SK-N-SH (cell line): ENCODE measurements around the gene BMPR1A.

Experiments
- FOXM1 ChIP-seq: IDR thresholded peaks from 2 replicates; pipeline ENCODE4 v1.4.0; 2012; ENCODE audit warnings: low read depth, mild to moderate bottlenecking
- GABPA ChIP-seq: IDR thresholded peaks from 2 replicates; pipeline ENCODE4 v1.4.0; 2012; ENCODE audit warnings: low read depth, mild to moderate bottlenecking
- NFIC ChIP-seq: IDR thresholded peaks from 2 replicates; pipeline ENCODE4 v1.4.0; 2012; ENCODE audit warnings: borderline replicate concordance
- POLR2AphosphoS5 ChIP-seq: IDR thresholded peaks from 2 replicates; pipeline ENCODE4 v1.6.1; 2012; ENCODE audit warnings: low read depth, low read length
- RCOR1 ChIP-seq: fragments of 150-350 bp; IDR thresholded peaks from 2 replicates; pipeline ENCODE4 v1.6.1; 2017; ENCODE audit warnings: antibody characterized with exemption, low read length
- RXRA ChIP-seq: IDR thresholded peaks from 2 replicates; pipeline ENCODE4 v1.4.0; 2012; ENCODE audit warnings: low read depth, mild to moderate bottlenecking, borderline replicate concordance
- USF1 ChIP-seq: IDR thresholded peaks from 2 replicates; pipeline ENCODE4 v1.4.0; 2012; ENCODE audit warnings: low read depth, borderline replicate concordance
- ZBTB33 ChIP-seq: IDR thresholded peaks from 2 replicates; pipeline ENCODE4 v1.4.0; 2012; ENCODE audit warnings: low read depth, borderline replicate concordance
- TF ChIP-seq, protein P1 (sequence below): fragments of 200-600 bp; sonication (generic); IDR thresholded peaks from 2 replicates; pipeline ENCODE4 v1.6.1; 2017; ENCODE audit warnings: antibody characterized with exemption, mild to moderate bottlenecking, moderate library complexity
- TF ChIP-seq, protein P2 (sequence below): IDR thresholded peaks from 2 replicates; pipeline ENCODE4 v1.6.1; 2012; ENCODE audit warnings: mild to moderate bottlenecking, low read depth, low read length, moderate library complexity

DNA sequence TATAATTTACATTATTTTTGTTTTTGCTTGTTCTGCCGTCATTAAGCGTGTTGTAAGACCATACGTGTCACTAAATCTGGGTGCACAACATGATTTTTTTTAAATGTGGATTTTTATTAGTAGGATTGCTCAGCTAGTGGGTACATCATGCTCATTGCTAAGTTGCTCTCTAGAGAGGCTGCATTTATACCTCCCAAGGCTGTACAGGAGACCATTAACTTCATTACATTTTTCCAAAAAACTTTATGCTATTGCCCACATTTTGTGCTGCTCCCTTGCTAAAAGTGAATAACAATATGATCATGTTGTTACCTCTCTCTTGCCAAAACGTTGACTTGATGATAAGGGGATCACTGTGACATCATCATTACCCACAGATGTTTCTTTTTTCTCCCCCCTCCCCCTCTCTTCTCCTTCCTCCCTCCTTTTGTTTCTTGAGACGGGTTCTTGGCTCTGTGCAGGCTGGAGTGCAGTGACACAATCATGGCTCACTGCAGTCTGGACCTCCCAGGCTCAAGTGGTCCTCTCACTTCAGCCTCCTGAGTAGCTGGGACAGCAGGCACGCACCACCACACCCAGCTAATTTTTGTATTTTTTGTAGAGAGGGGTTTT is 65.1 kb downstream of the BMPR1A start:
- TF ChIP-seq FOXM1 = no peak
- TF ChIP-seq RCOR1 = no peak
- no peak for TF ChIP-seq POLR2AphosphoS5
- no peak for TF ChIP-seq USF1
- no peak for TF ChIP-seq RXRA
- no peak for TF ChIP-seq GABPA
- TF ChIP-seq, protein P1, sequence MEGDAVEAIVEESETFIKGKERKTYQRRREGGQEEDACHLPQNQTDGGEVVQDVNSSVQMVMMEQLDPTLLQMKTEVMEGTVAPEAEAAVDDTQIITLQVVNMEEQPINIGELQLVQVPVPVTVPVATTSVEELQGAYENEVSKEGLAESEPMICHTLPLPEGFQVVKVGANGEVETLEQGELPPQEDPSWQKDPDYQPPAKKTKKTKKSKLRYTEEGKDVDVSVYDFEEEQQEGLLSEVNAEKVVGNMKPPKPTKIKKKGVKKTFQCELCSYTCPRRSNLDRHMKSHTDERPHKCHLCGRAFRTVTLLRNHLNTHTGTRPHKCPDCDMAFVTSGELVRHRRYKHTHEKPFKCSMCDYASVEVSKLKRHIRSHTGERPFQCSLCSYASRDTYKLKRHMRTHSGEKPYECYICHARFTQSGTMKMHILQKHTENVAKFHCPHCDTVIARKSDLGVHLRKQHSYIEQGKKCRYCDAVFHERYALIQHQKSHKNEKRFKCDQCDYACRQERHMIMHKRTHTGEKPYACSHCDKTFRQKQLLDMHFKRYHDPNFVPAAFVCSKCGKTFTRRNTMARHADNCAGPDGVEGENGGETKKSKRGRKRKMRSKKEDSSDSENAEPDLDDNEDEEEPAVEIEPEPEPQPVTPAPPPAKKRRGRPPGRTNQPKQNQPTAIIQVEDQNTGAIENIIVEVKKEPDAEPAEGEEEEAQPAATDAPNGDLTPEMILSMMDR = no peak
- TF ChIP-seq ZBTB33 = no peak
- TF ChIP-seq, protein P2, sequence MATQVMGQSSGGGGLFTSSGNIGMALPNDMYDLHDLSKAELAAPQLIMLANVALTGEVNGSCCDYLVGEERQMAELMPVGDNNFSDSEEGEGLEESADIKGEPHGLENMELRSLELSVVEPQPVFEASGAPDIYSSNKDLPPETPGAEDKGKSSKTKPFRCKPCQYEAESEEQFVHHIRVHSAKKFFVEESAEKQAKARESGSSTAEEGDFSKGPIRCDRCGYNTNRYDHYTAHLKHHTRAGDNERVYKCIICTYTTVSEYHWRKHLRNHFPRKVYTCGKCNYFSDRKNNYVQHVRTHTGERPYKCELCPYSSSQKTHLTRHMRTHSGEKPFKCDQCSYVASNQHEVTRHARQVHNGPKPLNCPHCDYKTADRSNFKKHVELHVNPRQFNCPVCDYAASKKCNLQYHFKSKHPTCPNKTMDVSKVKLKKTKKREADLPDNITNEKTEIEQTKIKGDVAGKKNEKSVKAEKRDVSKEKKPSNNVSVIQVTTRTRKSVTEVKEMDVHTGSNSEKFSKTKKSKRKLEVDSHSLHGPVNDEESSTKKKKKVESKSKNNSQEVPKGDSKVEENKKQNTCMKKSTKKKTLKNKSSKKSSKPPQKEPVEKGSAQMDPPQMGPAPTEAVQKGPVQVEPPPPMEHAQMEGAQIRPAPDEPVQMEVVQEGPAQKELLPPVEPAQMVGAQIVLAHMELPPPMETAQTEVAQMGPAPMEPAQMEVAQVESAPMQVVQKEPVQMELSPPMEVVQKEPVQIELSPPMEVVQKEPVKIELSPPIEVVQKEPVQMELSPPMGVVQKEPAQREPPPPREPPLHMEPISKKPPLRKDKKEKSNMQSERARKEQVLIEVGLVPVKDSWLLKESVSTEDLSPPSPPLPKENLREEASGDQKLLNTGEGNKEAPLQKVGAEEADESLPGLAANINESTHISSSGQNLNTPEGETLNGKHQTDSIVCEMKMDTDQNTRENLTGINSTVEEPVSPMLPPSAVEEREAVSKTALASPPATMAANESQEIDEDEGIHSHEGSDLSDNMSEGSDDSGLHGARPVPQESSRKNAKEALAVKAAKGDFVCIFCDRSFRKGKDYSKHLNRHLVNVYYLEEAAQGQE = no peak
- no peak for TF ChIP-seq NFIC
